ENCODE data around the gene PEPD.

Gene PEPD

GRCh38 chr19:33416307-33417215 is 105.0 kb downstream of the PEPD start:
- peak; percentile 70 for DNase-seq

- no peak for DNase-seq
Measured at GRCh38 chr19:33414667-33415605, 106.7 kb downstream of the PEPD start.

GRCh38 chr19:33413868-33414666 is 107.5 kb downstream of the PEPD start:
- DNase-seq, result no peak

GRCh38 chr19:33413426-33413725 is 108.2 kb downstream of the PEPD start:
- DNase-seq, result no peak

- no peak for DNase-seq
Measured at GRCh38 chr19:33412601-33413425, 108.8 kb downstream of the PEPD start.

- no peak for DNase-seq
Measured at GRCh38 chr19:33411621-33412180, 109.9 kb downstream of the PEPD start.

- no peak for DNase-seq
Measured at GRCh38 chr19:33410915-33411401, 110.6 kb downstream of the PEPD start.

- DNase-seq, result no peak
Measured at GRCh38 chr19:33409906-33410685, 111.5 kb downstream of the PEPD start.

GRCh38 chr19:33408538-33409434 is 112.8 kb downstream of the PEPD start:
- no peak for DNase-seq

GRCh38 chr19:33408116-33408515 is 113.5 kb downstream of the PEPD start:
- no peak for DNase-seq

- DNase-seq, result no peak
Measured at GRCh38 chr19:33407716-33408115, 113.9 kb downstream of the PEPD start.

GRCh38 chr19:33407140-33407551 is 114.4 kb downstream of the PEPD start:
- DNase-seq, result no peak

- DNase-seq, result peak; percentile 82
Measured at GRCh38 chr19:33406521-33407139, 115.0 kb downstream of the PEPD start.

GRCh38 chr19:33405553-33406461 is 115.8 kb downstream of the PEPD start:
- DNase-seq, result no peak

- DNase-seq, result no peak
Measured at GRCh38 chr19:33405254-33405552, 116.4 kb downstream of the PEPD start.

- DNase-seq, result no peak
Measured at GRCh38 chr19:33404506-33405253, 116.9 kb downstream of the PEPD start.

- no peak for DNase-seq
Measured at GRCh38 chr19:33403973-33404304, 117.7 kb downstream of the PEPD start.
